ENCODE measurements around the gene SYP.
"Not testable (repeated sequence)": the region's sequence is repeated elsewhere in the genome, so short reads cannot be mapped to it uniquely, and the experiment has no call there.

Gene SYP

GRCh38 chrX:49153467-49153866, 46.5 kb downstream of the SYP start:
- DNase-seq (ENCODE audit: low spot score), result no peak
- POLR2A ChIA-PET (ENCODE audit: low non-redundant PET), result no interaction called here
- no peak for TF ChIP-seq CTCF (conservative IDR thresholded peaks at IDR 0.05; ENCODE audit: low read depth)
- CTCF ChIA-PET, result interaction anchor here (0.6 kb wide), 1 partner anchor 22 kb away, joined by 4 read pairs; no protein-coding TSS in a partner anchor
- H3K27ac ChIP-seq, result no peak overlapping the region

GRCh38 chrX:49149291-49149690, 50.7 kb downstream of the SYP start:
- POLR2A ChIA-PET (ENCODE audit: low non-redundant PET); H3K27ac ChIP-seq; DNase-seq (ENCODE audit: low spot score): not testable (repeated sequence)
- CTCF ChIA-PET, result interaction anchor here (0.7 kb wide), 1 partner anchor 497 kb away, joined by 6 read pairs; no protein-coding TSS in a partner anchor

GRCh38 chrX:49148390-49149100, 51.4 kb downstream of the SYP start:
- DNase-seq (ENCODE audit: low spot score); POLR2A ChIA-PET (ENCODE audit: low non-redundant PET); CTCF ChIA-PET; H3K27ac ChIP-seq: not testable (repeated sequence)

GRCh38 chrX:49147936-49148335, 52.1 kb downstream of the SYP start:
- CTCF ChIA-PET, result no interaction called here
- H3K27ac ChIP-seq, result no peak overlapping the region
- POLR2A ChIA-PET (ENCODE audit: low non-redundant PET), result no interaction called here
- no peak for TF ChIP-seq CTCF (conservative IDR thresholded peaks at IDR 0.05; ENCODE audit: low read depth)
- DNase-seq (ENCODE audit: low spot score), result no peak

GRCh38 chrX:49147282-49147681, 52.7 kb downstream of the SYP start:
- no peak for DNase-seq (ENCODE audit: low spot score)
- TF ChIP-seq CTCF (conservative IDR thresholded peaks at IDR 0.05; ENCODE audit: low read depth), result no peak
- no peak overlapping the region for H3K27ac ChIP-seq
- CTCF ChIA-PET, result no interaction called here
- POLR2A ChIA-PET (ENCODE audit: low non-redundant PET), result no interaction called here

GRCh38 chrX:49143154-49143553, 56.8 kb downstream of the SYP start:
- POLR2A ChIA-PET (ENCODE audit: low non-redundant PET); H3K27ac ChIP-seq; DNase-seq (ENCODE audit: low spot score); CTCF ChIA-PET: not testable (repeated sequence)

GRCh38 chrX:49142264-49142663, 57.7 kb downstream of the SYP start:
- H3K27ac ChIP-seq; DNase-seq (ENCODE audit: low spot score); CTCF ChIA-PET; POLR2A ChIA-PET (ENCODE audit: low non-redundant PET): not testable (repeated sequence)

- ChIA-PET CTCF (no interaction called here), POLR2A (ENCODE audit: low non-redundant PET) (no interaction called here)
- no peak for TF ChIP-seq CTCF (conservative IDR thresholded peaks at IDR 0.05; ENCODE audit: low read depth)
- no peak overlapping the region for H3K27ac ChIP-seq
- no peak for DNase-seq (ENCODE audit: low spot score)
Observed at GRCh38 chrX:49139713-49140112, 60.3 kb downstream of the SYP start.
